ENCODE results near the gene KDR. TPM values are rescaled to one million over a fixed set of nuclear protein-coding genes. Genes with fewer than 3 reads are reported as not detected.

The KDR gene
- polyA plus RNA-seq, 1 of the 3 experiments (the other 2 are of a cell fraction), result not detected

- Histone ChIP-seq H3K36me3 (replicated peaks in 1 of 2; ENCODE audit: control insufficient read depth in 1 of 2, insufficient read depth in 2 of 2, low read length in 1 of 2) (no peaks in the 10 kb centered on the region), H3K4me2 (no peak overlapping the region), H2AFZ (ENCODE audit: low read depth) (no peak overlapping the region), H3K79me2 (ENCODE audit: insufficient read depth) (no peaks in the 10 kb centered on the region), H3K9me2 (no peaks in the 10 kb centered on the region), H4K20me1 (ENCODE audit: insufficient read depth) (no peaks in the 10 kb centered on the region), H3K27me3 (ENCODE audit: insufficient read depth) (no peaks in the 10 kb centered on the region), H3K27ac (ENCODE audit: low read depth in 2 of 2, low read length in 1 of 2) (no peak overlapping the region), H3F3A (replicated peaks; ENCODE audit: insufficient read depth) (peaks cover 4% of the 10 kb centered on the region), H3K9ac (no peak overlapping the region), H3K4me3 (ENCODE audit: low read depth in 2 of 2, low read length in 1 of 2) (no peak overlapping the region), H3K4me1 (ENCODE audit: control insufficient read depth in 1 of 2, insufficient read depth in 2 of 2, low read depth in 1 of 2, low read length in 1 of 2) (peaks cover 0 to 10% of the 10 kb centered on the region in 2 experiments; a peak in 1 of 4 replicates), H3K9me3 (no peaks in the 10 kb centered on the region)
- CTCF ChIA-PET, result interaction anchor here (0.5 to 2.1 kb wide), 4 partner anchors 15 to 198 kb away, joined by 3 to 5 read pairs (median 3); no protein-coding TSS in a partner anchor
- POLR2A ChIA-PET, result no interaction called here
- TF ChIP-seq USF2 (IDR thresholded peaks at IDR 0.05; ENCODE audit: borderline replicate concordance, low read depth, low read length), result no peak
- TF ChIP-seq TCF12 (IDR thresholded peaks at IDR 0.05), result no peak
- no peak for TF ChIP-seq GABPA (IDR thresholded peaks at IDR 0.05; ENCODE audit: low read depth)
- 73% methylated on average over 2 of the region's 12 CpGs for WGBS (ENCODE audit: low lambda C conversion rate)
- DNase-seq, result no peak
Measured at GRCh38 chr4:55169352-55169961, 44.1 kb upstream of the KDR start.

GRCh38 chr4:55162396-55162795 is 37.0 kb upstream of the KDR start:
- ChIA-PET CTCF (interaction anchor here (1.3 kb wide), 1 partner anchor 191 kb away, joined by 3 read pairs; no protein-coding TSS in a partner anchor), POLR2A (no interaction called here)
- 36% methylated on average over 1 of the region's 1 CpG for WGBS (ENCODE audit: low lambda C conversion rate)
- Histone ChIP-seq H3K4me2 (no peak overlapping the region), H3K9me2 (no peaks in the 10 kb centered on the region), H3K9me3 (no peaks in the 10 kb centered on the region), H3K4me1 (ENCODE audit: control insufficient read depth in 1 of 2, insufficient read depth in 2 of 2, low read depth in 1 of 2, low read length in 1 of 2) (no peaks in the 10 kb centered on the region), H3K79me2 (ENCODE audit: insufficient read depth) (no peaks in the 10 kb centered on the region), H3K4me3 (ENCODE audit: low read depth in 2 of 2, low read length in 1 of 2) (no peak overlapping the region), H4K20me1 (ENCODE audit: insufficient read depth) (no peaks in the 10 kb centered on the region), H3K27ac (ENCODE audit: low read depth in 2 of 2, low read length in 1 of 2) (no peak overlapping the region), H3K27me3 (ENCODE audit: insufficient read depth) (no peaks in the 10 kb centered on the region), H3K36me3 (replicated peaks in 1 of 2; ENCODE audit: control insufficient read depth in 1 of 2, insufficient read depth in 2 of 2, low read length in 1 of 2) (no peaks in the 10 kb centered on the region), H3K9ac (no peak overlapping the region), H2AFZ (ENCODE audit: low read depth) (no peak overlapping the region), H3F3A (replicated peaks; ENCODE audit: insufficient read depth) (no peaks in the 10 kb centered on the region)
- DNase-seq, result no peak
- no peak for TF ChIP-seq ZBTB33 (IDR thresholded peaks at IDR 0.05; ENCODE audit: borderline replicate concordance, low read depth)
- no peak for TF ChIP-seq TCF12 (IDR thresholded peaks at IDR 0.05)
- no peak for TF ChIP-seq SIN3A (IDR thresholded peaks at IDR 0.05; ENCODE audit: borderline replicate concordance, low read depth, low read length)
- TF ChIP-seq TEAD4 (IDR thresholded peaks at IDR 0.05; ENCODE audit: borderline replicate concordance, insufficient read depth), result no peak
- TF ChIP-seq MXI1 (IDR thresholded peaks at IDR 0.05; ENCODE audit: low read depth, low read length), result no peak
- TF ChIP-seq YY1 (IDR thresholded peaks at IDR 0.05; ENCODE audit: low read depth), result no peak
- TF ChIP-seq SMC3 (IDR thresholded peaks at IDR 0.05; ENCODE audit: low read depth, low read length), result no peak
- no peak for TF ChIP-seq NFIC (IDR thresholded peaks at IDR 0.05; ENCODE audit: borderline replicate concordance)

Data from SK-N-SH (cell line).